HepG2 (cell line): Measurements from ENCODE around the gene ALDH4A1. TPM values are rescaled to one million over a fixed set of nuclear protein-coding genes. Genes with fewer than 3 reads are reported as not detected.
A peak's percentile ranks its signal among the peaks of the same experiment; 100 is the strongest.

Source experiments
- AGO1 ChIP-seq: fragments of 200-400 bp; formaldehyde crosslinking; IDR thresholded peaks from 2 replicates; pipeline ENCODE4 v1.6.1; 2017; ENCODE audit warnings: mild to moderate bottlenecking, low read depth, low read length, moderate library complexity; ENCODE audit not compliant: poor library complexity, severe bottlenecking
- BRCA1 ChIP-seq: sonication (generic); formaldehyde crosslinking; IDR thresholded peaks from 2 replicates; pipeline ENCODE4 v1.4.0; 2020; ENCODE audit warnings: missing genetic modification reagents
- CBX1 ChIP-seq: IDR thresholded peaks from one replicate; pipeline ENCODE4 v1.6.1; 2016; ENCODE audit warnings: antibody characterized with exemption, low read depth
- CREBL2 ChIP-seq: sonication (generic); formaldehyde crosslinking; IDR thresholded peaks from 2 replicates; pipeline ENCODE4 v1.8.1; 2023; ENCODE audit warnings: missing genetic modification reagents, mild to moderate bottlenecking, borderline replicate concordance
- FOXC1 ChIP-seq: sonication (generic); formaldehyde crosslinking; IDR thresholded peaks from 2 replicates; pipeline ENCODE4 v1.8.0; 2022; ENCODE audit warnings: mild to moderate bottlenecking, missing genetic modification reagents, borderline replicate concordance
- GMEB1 ChIP-seq: sonication (generic); formaldehyde crosslinking; IDR thresholded peaks from 2 replicates; pipeline ENCODE4 v1.5.1; 2020; ENCODE audit warnings: missing genetic modification reagents, mild to moderate bottlenecking, borderline replicate concordance
- IKZF4 ChIP-seq: sonication (generic); formaldehyde crosslinking; IDR thresholded peaks from 2 replicates; pipeline ENCODE4 v1.5.1; 2020; ENCODE audit warnings: borderline replicate concordance, mild to moderate bottlenecking, low read depth, missing genetic modification reagents; ENCODE audit errors: not compliant biosample characterization
- KLF11 ChIP-seq: IDR thresholded peaks from 2 replicates; pipeline ENCODE4 v1.6.1; 2016; ENCODE audit warnings: missing compliant biosample characterization
- MBD4 ChIP-seq: IDR thresholded peaks from 2 replicates; pipeline ENCODE4 v1.6.1; 2012; ENCODE audit warnings: low read length, inconsistent platforms, borderline replicate concordance
- NCOA1 ChIP-seq: sonication (generic); formaldehyde crosslinking; IDR thresholded peaks from 2 replicates; pipeline ENCODE4 v1.9.0; 2021; ENCODE audit warnings: missing genetic modification reagents
- NKX3-1 ChIP-seq: sonication (generic); formaldehyde crosslinking; IDR thresholded peaks from 2 replicates; pipeline ENCODE4 v1.5.0; 2020; ENCODE audit warnings: missing genetic modification reagents
- PHF21A ChIP-seq: sonication (generic); formaldehyde crosslinking; IDR thresholded peaks from 2 replicates; pipeline ENCODE4 v1.5.0; 2020; ENCODE audit warnings: mild to moderate bottlenecking, missing genetic modification reagents
- POGZ ChIP-seq: sonication (generic); formaldehyde crosslinking; IDR thresholded peaks from 2 replicates; pipeline ENCODE4 v1.4.0; 2020; ENCODE audit warnings: mild to moderate bottlenecking, missing genetic modification reagents
- SIN3B ChIP-seq: fragments of 150-350 bp; IDR thresholded peaks from 2 replicates; pipeline ENCODE4 v1.6.1; 2014; ENCODE audit warnings: low read length
- SIX1 ChIP-seq: sonication (generic); formaldehyde crosslinking; IDR thresholded peaks from 2 replicates; pipeline ENCODE4 v1.4.0; 2020; ENCODE audit warnings: missing genetic modification reagents, borderline replicate concordance
- TCF7L2 ChIP-seq: IDR thresholded peaks from 2 replicates; pipeline ENCODE4 v1.6.1; 2011; ENCODE audit warnings: mild to moderate bottlenecking, low read depth, low read length, moderate library complexity
- TEAD2 ChIP-seq: sonication (generic); formaldehyde crosslinking; IDR thresholded peaks from 2 replicates; pipeline ENCODE4 v1.9.0; 2021; ENCODE audit warnings: missing genetic modification reagents
- ZBTB4 ChIP-seq: sonication (generic); formaldehyde crosslinking; IDR thresholded peaks from 2 replicates; pipeline ENCODE4 v1.4.0; 2020; ENCODE audit warnings: missing genetic modification reagents, mild to moderate bottlenecking, borderline replicate concordance
- ZNF138 ChIP-seq: sonication (generic); formaldehyde crosslinking; IDR thresholded peaks from 2 replicates; pipeline ENCODE4 v1.5.0; 2020; ENCODE audit warnings: mild to moderate bottlenecking, low read depth, missing genetic modification reagents
- ZNF180 ChIP-seq: sonication (generic); formaldehyde crosslinking; IDR thresholded peaks from 2 replicates; pipeline ENCODE4 v1.4.0; 2020; ENCODE audit warnings: low read depth, missing genetic modification reagents, borderline replicate concordance
- ZNF414 ChIP-seq: sonication (generic); formaldehyde crosslinking; IDR thresholded peaks from 2 replicates; pipeline ENCODE4 v1.5.0; 2020; ENCODE audit warnings: missing genetic modification reagents
- ZNF446 ChIP-seq: sonication (generic); formaldehyde crosslinking; IDR thresholded peaks from 2 replicates; pipeline ENCODE4 v1.5.0; 2020; ENCODE audit warnings: mild to moderate bottlenecking, missing genetic modification reagents
- ZNF672 ChIP-seq: sonication (generic); formaldehyde crosslinking; IDR thresholded peaks from 2 replicates; pipeline ENCODE4 v1.8.1; 2022; ENCODE audit warnings: missing genetic modification reagents
- ZNF776 ChIP-seq: sonication (generic); formaldehyde crosslinking; IDR thresholded peaks from 2 replicates; pipeline ENCODE4 v1.4.0; 2020; ENCODE audit warnings: mild to moderate bottlenecking, missing genetic modification reagents
- ZNF891 ChIP-seq: sonication (generic); formaldehyde crosslinking; IDR thresholded peaks from 2 replicates; pipeline ENCODE4 v1.5.0; 2020; ENCODE audit warnings: mild to moderate bottlenecking, missing genetic modification reagents
- polyA plus RNA-seq, 8 experiments: library from polyadenylated mRNA; depleted of rRNA in 3 of 8; stranded (reverse) in 7 of 8; unstranded in 1 of 8; fragments of >200 nt; fragmentation: Illumina TruSeq in 4 of 8; extraction: Trizol in 4 of 8; gene quantifications; 2 replicates each; pipeline versions ENCODE4 v1.2.1 to v1.2.3, GENCODE V29; 2011 to 2016; ENCODE audit warnings: low read depth in 4 of 8, missing spikeins in 1 of 8, mixed read lengths in 1 of 8; ENCODE audit not compliant: insufficient read depth in 1 of 8
- total RNA-seq, 5 experiments: library from RNA; depleted of rRNA; stranded (reverse); fragments of >200 nt; fragmentation: Illumina TruSeq; extraction: Trizol; gene quantifications; 2 replicates each; pipeline ENCODE4 v1.2.3, GENCODE V29; 2016; ENCODE audit warnings: low read depth in 1 of 5

The ALDH4A1 gene
- total and polyA plus RNA-seq, 2 of the 13 experiments (the other 11 are each of a cell fraction or from before 2014, with no cell fraction given), result 76.4 to 240 TPM

GRCh38 chr1:18948913-18949685 lies 46.7 kb upstream of the ALDH4A1 start (continued):
- TF ChIP-seq ZNF672 (CRISPR knock-in tag) (0 out of 2 replicates have a peak, but pooled peaks have one; percentile 23), ZNF446 (CRISPR knock-in tag) (no peak), ZNF414 (CRISPR knock-in tag) (0 out of 2 replicates have a peak, but pooled peaks have one; percentile 26), MBD4 (no peak), ZNF891 (CRISPR knock-in tag) (peak; percentile 80), KLF11 (no peak), GMEB1 (CRISPR knock-in tag) (peak; percentile 59; the same call in 1 of the 2 replicates), TCF7L2 (no peak), ZNF180 (CRISPR knock-in tag) (no peak), SIX1 (CRISPR knock-in tag) (peak; percentile 45; the same call in 1 of the 2 replicates), SIN3B (no peak), NCOA1 (no peak), CREBL2 (CRISPR knock-in tag) (no peak), BRCA1 (CRISPR knock-in tag) (peak; percentile 86; the same call in 1 of the 2 replicates), NKX3-1 (CRISPR knock-in tag) (no peak), IKZF4 (CRISPR knock-in tag) (no peak), POGZ (CRISPR knock-in tag) (peak; percentile 67), TEAD2 (CRISPR knock-in tag) (no peak), CBX1 (no peak), AGO1 (no peak), ZNF138 (no peak), ZBTB4 (CRISPR knock-in tag) (peak; percentile 88; the same call in 1 of the 2 replicates), FOXC1 (CRISPR knock-in tag) (no peak; the same call in 1 of the 2 replicates), PHF21A (peak; percentile 98), ZNF776 (peak; percentile 69; the same call in 1 of the 2 replicates)
